Tibial nerve (tissue), 4 donors: Measurements from ENCODE around the gene VPS35. TPM values are rescaled to one million over a fixed set of nuclear protein-coding genes. Genes with fewer than 3 reads are reported as not detected.

Source experiments
- DNase-seq, 2 donors: peaks; one replicate each; pipeline ENCODE4 v3.0.0-alpha.2; 2019; ENCODE audit warnings: low spot score in 2 of 2
- H3K27ac ChIP-seq, 4 donors: fragments of 200-600 bp; sonication (generic) in 3 of 4; one replicate each; pipeline ENCODE4 v1.5.1; 2017 to 2019; ENCODE audit warnings: mild to moderate bottlenecking in 1 of 4
- H3K27me3 ChIP-seq, 2 donors: fragments of 200-600 bp; sonication (generic) in 1 of 2; one replicate each; pipeline versions ENCODE4 v1.5.1 to v1.6.0; 2017 to 2019
- H3K36me3 ChIP-seq, 3 donors: fragments of 200-600 bp; sonication (generic); one replicate each; pipeline ENCODE4 v1.5.1; 2018 to 2019
- H3K4me1 ChIP-seq, 4 donors: fragments of 200-600 bp; sonication (generic) in 3 of 4; one replicate each; pipeline ENCODE4 v1.5.1; 2017 to 2019
- H3K4me3 ChIP-seq, 4 donors: fragments of 200-600 bp; sonication (generic) in 3 of 4; one replicate each; pipeline ENCODE4 v1.5.1; 2017 to 2019; ENCODE audit warnings: mild to moderate bottlenecking in 1 of 4, moderate library complexity in 1 of 4
- H3K9me3 ChIP-seq, 4 donors: fragments of 200-600 bp; sonication (generic) in 3 of 4; one replicate each; pipeline ENCODE4 v1.5.1; 2017 to 2019
- CTCF ChIP-seq, 5 experiments: fragments of 200-600 bp in 3 of 5; fragments of 450-650 bp in 2 of 5; sonication (generic) in 3 of 5; IDR thresholded peaks; one replicate each; pipeline ENCODE4 v1.5.1; 2016 to 2019; ENCODE audit warnings: antibody characterized with exemption in 5 of 5, mild to moderate bottlenecking in 3 of 5, moderate library complexity in 2 of 5
- EP300 ChIP-seq, 2 donors: sonication (generic); formaldehyde crosslinking; IDR thresholded peaks; one replicate each; pipeline ENCODE4 v1.6.1; 2017; ENCODE audit warnings: antibody characterized with exemption in 2 of 2, mild to moderate bottlenecking in 1 of 2
- POLR2A ChIP-seq, 2 donors: fragments of 450-650 bp; IDR thresholded peaks; one replicate each; pipeline ENCODE4 v1.6.1; 2017; ENCODE audit warnings: antibody characterized with exemption in 2 of 2, mild to moderate bottlenecking in 2 of 2, moderate library complexity in 2 of 2
- WGBS, 2 donors: methylation state at CpG; one replicate each; pipeline ENCODE4 v1.1.5; 2018; 5-methylcytosine and 5-hydroxymethylcytosine counted together
- total RNA-seq, 4 donors: library from RNA; depleted of rRNA; stranded (reverse); fragments of >200 nt; gene quantifications; one replicate each; pipeline ENCODE4 v1.1.0, GENCODE V29; 2016

VPS35 gene
- 10 to 100 TPM; 26.1 to 54.4 (median 40.0) TPM for total RNA-seq

- WGBS, 2 donors: 0% methylated on average over 17 to 49 of the region's 54 CpGs
- no peaks in the 10 kb centered on the region for H3K36me3 ChIP-seq
- no peaks in the 10 kb centered on the region for H3K9me3 ChIP-seq
- TF ChIP-seq CTCF (IDR thresholded peaks at IDR 0.05) (no peak), POLR2A (IDR thresholded peaks at IDR 0.05) (peak; percentile 17 to 74), EP300 (IDR thresholded peaks at IDR 0.05) (peak in 1 of 2 donors; percentile 86)
- H3K4me1 ChIP-seq: peaks cover 0 to 49% (median 29%) of the 10 kb centered on the region in 4 donors
- H3K4me3 ChIP-seq: peak within 1 kb of the TSS; percentile 74 to 96 (median 90)
- peak within 1 kb of the TSS; percentile 94 to 98 (median 96) for H3K27ac ChIP-seq
- peak; percentile 100 for DNase-seq
- H3K27me3 ChIP-seq: no peaks in the 10 kb centered on the region
Observed at GRCh38 chr16:46688654-46689364, at the start of gene VPS35. Gene VPS35 (minus strand): TSS chr16:46689178. CDS start chr16:46689133, 45 bp downstream.

GRCh38 chr16:46737621-46738214 lies 48.7 kb upstream of the VPS35 start:
- H3K4me3 ChIP-seq: no peak overlapping the region
- TF ChIP-seq EP300 (IDR thresholded peaks at IDR 0.05): no peak
- no peak for TF ChIP-seq POLR2A (IDR thresholded peaks at IDR 0.05)
- TF ChIP-seq CTCF (IDR thresholded peaks at IDR 0.05): no peak
- H3K9me3 ChIP-seq: no peaks in the 10 kb centered on the region
- no peak overlapping the region for H3K27ac ChIP-seq
- DNase-seq: no peak
- no peaks in the 10 kb centered on the region for H3K27me3 ChIP-seq
- no peaks in the 10 kb centered on the region for H3K36me3 ChIP-seq
- WGBS, 2 donors: 84 to 85% methylated on average over 6 to 14 of the region's 14 CpGs
- no peaks in the 10 kb centered on the region for H3K4me1 ChIP-seq

- TF ChIP-seq POLR2A (IDR thresholded peaks at IDR 0.05) (no peak), EP300 (IDR thresholded peaks at IDR 0.05) (no peak), CTCF (IDR thresholded peaks at IDR 0.05) (no peak)
- Histone ChIP-seq H3K4me1 (no peaks in the 10 kb centered on the region), H3K36me3 (no peaks in the 10 kb centered on the region), H3K9me3 (no peaks in the 10 kb centered on the region), H3K27me3 (no peaks in the 10 kb centered on the region), H3K4me3 (no peak overlapping the region), H3K27ac (no peak overlapping the region)
- DNase-seq: no peak
- 58 to 72% methylated on average over 11 to 12 of the region's 12 CpGs for WGBS, 2 donors
Observed at GRCh38 chr16:46736695-46737094, 47.7 kb upstream of the VPS35 start.

GRCh38 chr16:46733319-46733830 lies 44.4 kb upstream of the VPS35 start:
- Histone ChIP-seq H3K36me3 (no peaks in the 10 kb centered on the region), H3K27ac (no peak overlapping the region), H3K4me3 (no peak overlapping the region), H3K9me3 (no peaks in the 10 kb centered on the region), H3K27me3 (no peaks in the 10 kb centered on the region), H3K4me1 (no peaks in the 10 kb centered on the region)
- 80 to 87% methylated on average over 8 to 9 of the region's 9 CpGs for WGBS, 2 donors
- TF ChIP-seq EP300 (IDR thresholded peaks at IDR 0.05): no peak
- no peak for TF ChIP-seq CTCF (IDR thresholded peaks at IDR 0.05)
- TF ChIP-seq POLR2A (IDR thresholded peaks at IDR 0.05): no peak
- no peak for DNase-seq

- Histone ChIP-seq H3K9me3 (no peaks in the 10 kb centered on the region), H3K36me3 (no peaks in the 10 kb centered on the region), H3K27ac (no peak overlapping the region), H3K4me1 (no peaks in the 10 kb centered on the region), H3K27me3 (no peaks in the 10 kb centered on the region), H3K4me3 (no peak overlapping the region)
- 85 to 87% methylated on average over 4 of the region's 4 CpGs for WGBS, 2 donors
- no peak for TF ChIP-seq POLR2A (IDR thresholded peaks at IDR 0.05)
- no peak for TF ChIP-seq CTCF (IDR thresholded peaks at IDR 0.05)
- no peak for TF ChIP-seq EP300 (IDR thresholded peaks at IDR 0.05)
- no peak for DNase-seq
Observed at GRCh38 chr16:46732561-46732960, 43.6 kb upstream of the VPS35 start.
